HCT116 (cell line): ENCODE results near the gene FFAR1. TPM values are rescaled to one million over a fixed set of nuclear protein-coding genes. Genes with fewer than 3 reads are reported as not detected.

ENCODE experiments used
- ATAC-seq: fragments of 200-7000 bp; cut with Tn5 transposase; 2 replicates; pipeline ENCODE4 v1.9.1; 2020; ENCODE audit warnings: mild to moderate bottlenecking, moderate library complexity
- BruUV-seq: library from RNA; stranded (reverse); fragments of 400-500 nt; replicated peaks from 2 replicates; lab custom pipeline; 2021; lab: Mats Ljungman, UMichigan
- CTCF ChIA-PET: fragments of 300-600 bp; sonication (Branson Sonifier 250); formaldehyde crosslinking; loops from one replicate; lab custom pipeline; 2021; ENCODE audit warnings: antibody characterized with exemption; lab: Charles Lee
- POLR2A ChIA-PET: fragments of 300-600, 350-600 bp; sonication (Branson Sonifier 250); formaldehyde crosslinking; loops from one replicate; lab custom pipeline; 2021; ENCODE audit warnings: antibody characterized with exemption; lab: Charles Lee
- RAD21 ChIA-PET, 2 experiments: fragments of 300-600 bp; sonication (Branson Sonifier 250); formaldehyde crosslinking; loops; one replicate each; lab custom pipeline; 2023; ENCODE audit warnings: low total read pairs in 2 of 2; ENCODE audit not compliant: uncharacterized antibody in 2 of 2, unreplicated experiment in 2 of 2, low non-redundant PET in 1 of 2; lab: Charles Lee
- DNase-seq: peaks from one replicate; pipeline ENCODE4 v3.0.0-alpha.2; 2010; ENCODE audit warnings: low read depth, low spot score
- H2AFZ ChIP-seq: fragments of 200-600 bp; shearing (Covaris generic), sonication (generic); 2 replicates; pipeline ENCODE4 v1.6.1; 2017; ENCODE audit warnings: low read depth, mixed run types, mixed read lengths, antibody characterized with exemption, low read length; ENCODE audit not compliant: poor library complexity, severe bottlenecking
- H3K27ac ChIP-seq: 2 replicates; pipeline ENCODE4 v1.5.1; 2012; ENCODE audit warnings: low read depth, low read length
- H3K27me3 ChIP-seq: fragments of 200-600 bp; sonication (generic); 2 replicates; pipeline ENCODE4 v1.6.1; 2016; ENCODE audit warnings: mixed run types, low read length, mixed read lengths; ENCODE audit not compliant: insufficient read depth
- H3K36me3 ChIP-seq, 2 experiments: fragments of 200-500 bp in 1 of 2; fragments of 200-600 bp in 1 of 2; sonication (Bioruptor generic) in 1 of 2; sonication (generic) in 1 of 2; 2 replicates each; pipeline versions ENCODE4 v1.5.1 to v1.6.1; 2014 to 2016; ENCODE audit warnings: low read length in 2 of 2, inconsistent platforms in 1 of 2, mixed read lengths in 1 of 2, mixed run types in 1 of 2; ENCODE audit not compliant: insufficient read depth in 2 of 2, control insufficient read depth in 1 of 2
- H3K4me1 ChIP-seq, 2 experiments: fragments of 200-600 bp in 1 of 2; sonication (generic) in 1 of 2; 2 replicates each; pipeline versions ENCODE4 v1.5.1 to v1.6.1; 2012 to 2017; ENCODE audit warnings: low read length in 2 of 2, inconsistent platforms in 1 of 2, mild to moderate bottlenecking in 1 of 2, mixed read lengths in 1 of 2, mixed run types in 1 of 2, moderate library complexity in 1 of 2; ENCODE audit not compliant: insufficient read depth in 2 of 2, control insufficient read depth in 1 of 2
- H3K4me2 ChIP-seq: fragments of 200-600 bp; sonication (generic); 2 replicates; pipeline ENCODE4 v1.6.1; 2017; ENCODE audit warnings: mixed run types, low read length, mixed read lengths
- H3K4me3 ChIP-seq, 2 experiments: fragments of 200-600 bp in 1 of 2; sonication (generic) in 1 of 2; replicated peaks in 1 of 2; 2 replicates each; pipeline ENCODE4 v1.5.1; 2011 to 2016; ENCODE audit warnings: low read length in 2 of 2, control low read depth in 1 of 2, low read depth in 1 of 2, mild to moderate bottlenecking in 1 of 2, mixed read lengths in 1 of 2, mixed run types in 1 of 2
- H3K79me2 ChIP-seq: fragments of 200-600 bp; sonication (generic); 2 replicates; pipeline ENCODE4 v1.6.1; 2017; ENCODE audit warnings: mild to moderate bottlenecking, mixed run types, low read length, moderate library complexity, mixed read lengths; ENCODE audit not compliant: insufficient read depth
- H3K9ac ChIP-seq: fragments of 200-600 bp; sonication (generic); 2 replicates; pipeline ENCODE4 v1.6.1; 2016; ENCODE audit warnings: low read length, mixed read lengths
- H3K9me2 ChIP-seq: fragments of 200-600 bp; sonication (generic), shearing (Covaris generic); 2 replicates; pipeline ENCODE4 v1.6.1; 2017; ENCODE audit warnings: mixed run types, mild to moderate bottlenecking, moderate library complexity; ENCODE audit not compliant: insufficient read depth
- H3K9me3 ChIP-seq, 2 experiments: fragments of 200-500 bp in 1 of 2; fragments of 200-600 bp in 1 of 2; sonication (Bioruptor generic) in 1 of 2; sonication (generic) in 1 of 2; 2 replicates each; pipeline ENCODE4 v1.6.1; 2014 to 2017; ENCODE audit warnings: low read length in 2 of 2, mixed read lengths in 2 of 2, inconsistent platforms in 1 of 2, low read depth in 1 of 2, mild to moderate bottlenecking in 1 of 2, mixed run types in 1 of 2, moderate library complexity in 1 of 2; ENCODE audit not compliant: control insufficient read depth in 1 of 2, insufficient read depth in 1 of 2
- H4K20me1 ChIP-seq: fragments of 200-600 bp; sonication (generic), shearing (Covaris generic); 2 replicates; pipeline ENCODE4 v1.6.1; 2017; ENCODE audit warnings: mixed run types, mild to moderate bottlenecking, moderate library complexity; ENCODE audit not compliant: insufficient read depth
- CBX3 ChIP-seq: IDR thresholded peaks from 2 replicates; pipeline ENCODE4 v1.6.1; 2012; ENCODE audit warnings: low read depth
- CEBPB ChIP-seq: IDR thresholded peaks from 2 replicates; pipeline ENCODE4 v1.6.1; 2012; ENCODE audit warnings: low read depth
- EGR1 ChIP-seq: IDR thresholded peaks from 2 replicates; pipeline ENCODE4 v1.6.1; 2012; ENCODE audit warnings: low read depth
- FOSL1 ChIP-seq: IDR thresholded peaks from 2 replicates; pipeline ENCODE4 v1.6.1; 2012; ENCODE audit warnings: low read depth
- MAX ChIP-seq: IDR thresholded peaks from 2 replicates; pipeline ENCODE4 v1.6.1; 2012
- RAD21 ChIP-seq: IDR thresholded peaks from 2 replicates; pipeline ENCODE4 v1.6.1; 2012; ENCODE audit warnings: low read depth, mild to moderate bottlenecking
- SP1 ChIP-seq: IDR thresholded peaks from 2 replicates; pipeline ENCODE4 v1.6.1; 2012; ENCODE audit warnings: low read depth
- SRF ChIP-seq: IDR thresholded peaks from 2 replicates; pipeline ENCODE4 v1.6.1; 2012; ENCODE audit warnings: low read depth
- intact Hi-C: fragments of 100-400 bp; cut with micrococcal nuclease; formaldehyde crosslinking; loops from 2 replicates; pipeline ENCODE4 v1.10.0; 2022
- total RNA-seq: library from RNA; stranded (reverse); gene quantifications from one replicate; pipeline ENCODE4 v1.2.1, GENCODE V29; 2021; ENCODE audit not compliant: unreplicated experiment

Gene FFAR1
- total RNA-seq, 1 experiment from 2014 or later = not detected

GRCh38 chr19:35346193-35347052, 1.3 kb upstream of the FFAR1 start:
- Histone ChIP-seq H3K9me2 (no peaks in the 10 kb centered on the region), H4K20me1 (no peaks in the 10 kb centered on the region), H3K27ac (no peak overlapping the region), H3K27me3 (no peaks in the 10 kb centered on the region), H3K4me1 (no peaks in the 10 kb centered on the region), H3K9me3 (no peaks in the 10 kb centered on the region), H3K4me2 (no peak overlapping the region), H3K4me3 (no peak overlapping the region), H3K79me2 (no peaks in the 10 kb centered on the region), H2AFZ (no peak overlapping the region), H3K36me3 (no peaks in the 10 kb centered on the region), H3K9ac (no peak overlapping the region)
- CTCF ChIA-PET = no interaction called here
- POLR2A ChIA-PET = no interaction called here
- BruUV-seq = no TSS peak
- RAD21 ChIA-PET = no interaction called here
- DNase-seq (no peak), ATAC-seq (no peak)
- TF ChIP-seq SP1 = no peak
- no peak for TF ChIP-seq CEBPB
- TF ChIP-seq MAX = no peak
- TF ChIP-seq RAD21 = no peak
- no peak for TF ChIP-seq CBX3
- no peak for TF ChIP-seq EGR1
- intact Hi-C loops = no loop called here

- RAD21 ChIA-PET = no interaction called here
- Histone ChIP-seq H3K79me2 (no peaks in the 10 kb centered on the region), H3K36me3 (no peaks in the 10 kb centered on the region), H3K27ac (no peak overlapping the region), H2AFZ (no peak overlapping the region), H4K20me1 (no peaks in the 10 kb centered on the region), H3K27me3 (no peaks in the 10 kb centered on the region), H3K9ac (no peak overlapping the region), H3K9me3 (no peaks in the 10 kb centered on the region), H3K4me1 (peaks cover 0 to 5% of the 10 kb centered on the region in 2 experiments; a peak in 1 of 4 replicates), H3K9me2 (no peaks in the 10 kb centered on the region), H3K4me3 (no peak overlapping the region), H3K4me2 (no peak overlapping the region)
- intact Hi-C loops = no loop called here
- ATAC-seq = no peak
- CTCF ChIA-PET = interaction anchor here (0.9 kb wide), 1 partner anchor 13 kb away, joined by 3 read pairs; no protein-coding TSS in a partner anchor
- POLR2A ChIA-PET = no interaction called here
- no TSS peak for BruUV-seq
- TF ChIP-seq SRF = no peak
- TF ChIP-seq FOSL1 = no peak
- DNase-seq = no peak
Observed at GRCh38 chr19:35347930-35348298, 212 bp downstream of the FFAR1 start.
